K562 (cell line): Measurements from ENCODE around the gene HECW1. TPM values are rescaled to one million over a fixed set of nuclear protein-coding genes. Genes with fewer than 3 reads are reported as not detected.
"Not testable (repeated sequence)": the region's sequence is repeated elsewhere in the genome, so short reads cannot be mapped to it uniquely, and the experiment has no call there.

Source experiments
- ATAC-seq: fragments of 200-7000 bp; cut with Tn5 transposase; 3 replicates; pipeline ENCODE4 v1.9.1; 2020; ENCODE audit warnings: moderate library complexity
- BruUV-seq: library from RNA; stranded (reverse); fragments of 400-500 nt; replicated peaks from 2 replicates; lab custom pipeline; 2021; lab: Mats Ljungman, UMichigan
- CTCF ChIA-PET: fragments of 300-600 bp; formaldehyde crosslinking; extraction: SDS; loops from one replicate; lab custom pipeline; 2021; ENCODE audit warnings: low intra/inter-chr PET ratio; lab: Yijun Ruan, JAX
- POLR2A ChIA-PET: fragments of 300-600, 350-650 bp; sonication (Branson Sonifier 250); formaldehyde crosslinking; extraction: SDS; loops from one replicate; lab custom pipeline; 2021; ENCODE audit warnings: antibody characterized with exemption, inconsistent platforms; lab: Yijun Ruan, JAX
- DNase-seq, 4 experiments: peaks; one replicate each; pipeline versions ENCODE4 v3.0.0 to v3.0.0-alpha.2; 2011 to 2018; ENCODE audit warnings: low spot score in 3 of 4, mixed read lengths in 3 of 4; ENCODE audit errors: extremely low read depth in 1 of 4
- FAIRE-seq: peaks from 2 replicates; lab custom pipeline; 2011; peaks lifted over from hg19 to GRCh38; lab: Jason Lieb, UNC
- H2AFZ ChIP-seq: 2 replicates; pipeline ENCODE4 v1.6.0; 2011; ENCODE audit warnings: low read depth, low read length, control low read depth, inconsistent platforms
- H3K27ac ChIP-seq: fragments of 200-600 bp; 3 replicates; pipeline ENCODE4 v1.8.0; 2011; ENCODE audit warnings: low read depth, mild to moderate bottlenecking, control low read depth, inconsistent platforms, low read length, moderate library complexity, mixed read lengths; ENCODE audit errors: extremely low read depth
- H3K27me3 ChIP-seq, 2 experiments: fragments of 300-600 bp in 1 of 2; 2 replicates in 1 of 2; 3 replicates in 1 of 2; pipeline versions ENCODE4 v1.6.0 to v1.8.0; 2011; ENCODE audit warnings: inconsistent platforms in 2 of 2, low read length in 2 of 2, mild to moderate bottlenecking in 1 of 2, mixed read lengths in 1 of 2, moderate library complexity in 1 of 2; ENCODE audit not compliant: control insufficient read depth in 2 of 2, insufficient read depth in 2 of 2
- H3K36me3 ChIP-seq: fragments of 300-600 bp; 3 replicates; pipeline ENCODE4 v1.8.0; 2011; ENCODE audit warnings: mild to moderate bottlenecking, low read length, inconsistent platforms; ENCODE audit not compliant: control insufficient read depth, insufficient read depth
- H3K4me1 ChIP-seq, 2 experiments: fragments of 200-600 bp in 1 of 2; replicated peaks in 1 of 2; 2 replicates in 1 of 2; 3 replicates in 1 of 2; pipeline versions ENCODE4 v1.5.1 to v1.8.0; 2011; ENCODE audit warnings: inconsistent platforms in 2 of 2, low read length in 2 of 2, mild to moderate bottlenecking in 1 of 2, mixed read lengths in 1 of 2, moderate library complexity in 1 of 2; ENCODE audit not compliant: control insufficient read depth in 2 of 2, insufficient read depth in 2 of 2
- H3K4me2 ChIP-seq: 2 replicates; pipeline ENCODE4 v1.6.1; 2011; ENCODE audit warnings: low read length, control low read depth, inconsistent platforms, mixed read lengths; ENCODE audit not compliant: insufficient read depth
- H3K4me3 ChIP-seq: fragments of 200-600 bp; sonication (generic), shearing (Covaris generic); 2 replicates; pipeline ENCODE4 v1.5.1; 2016; ENCODE audit warnings: control low read depth, inconsistent platforms
- H3K79me2 ChIP-seq: fragments of 200-600 bp; 3 replicates; pipeline ENCODE4 v1.8.0; 2011; ENCODE audit warnings: low read length, inconsistent platforms; ENCODE audit not compliant: control insufficient read depth, insufficient read depth
- H3K9ac ChIP-seq, 2 experiments: 2 replicates each; pipeline versions ENCODE4 v1.6.0 to v1.6.1; 2011; ENCODE audit warnings: low read depth in 2 of 2, low read length in 2 of 2, control low read depth in 1 of 2, inconsistent platforms in 1 of 2, mild to moderate bottlenecking in 1 of 2, mixed read lengths in 1 of 2; ENCODE audit not compliant: insufficient read depth in 1 of 2
- H3K9me1 ChIP-seq: one replicate; pipeline ENCODE4 v1.6.0; 2011; ENCODE audit warnings: inconsistent platforms, mild to moderate bottlenecking, low read length, moderate library complexity; ENCODE audit not compliant: control insufficient read depth, insufficient read depth
- H3K9me3 ChIP-seq: replicated peaks from 2 replicates; pipeline ENCODE4 v1.5.1; 2011; ENCODE audit warnings: low read depth, low read length, inconsistent platforms; ENCODE audit not compliant: control insufficient read depth, insufficient read depth
- H4K20me1 ChIP-seq: replicated peaks from 2 replicates; pipeline ENCODE4 v1.6.1; 2011; ENCODE audit warnings: low read length, inconsistent platforms, mixed read lengths; ENCODE audit not compliant: control insufficient read depth, insufficient read depth
- DMBX1 ChIP-seq: fragments of 250-450 bp; sonication (Bioruptor Pico); IDR thresholded peaks from 2 replicates; pipeline ENCODE4 v1.8.0; 2022; ENCODE audit warnings: inconsistent platforms, mild to moderate bottlenecking, moderate library complexity, borderline replicate concordance
- E2F6 ChIP-seq, 2 experiments: IDR thresholded peaks; 2 replicates each; pipeline ENCODE4 v1.6.1; 2011; ENCODE audit warnings: borderline replicate concordance in 1 of 2, control low read depth in 1 of 2, low read depth in 1 of 2, low read length in 1 of 2, mild to moderate bottlenecking in 1 of 2, mixed read lengths in 1 of 2, moderate library complexity in 1 of 2; ENCODE audit not compliant: insufficient read depth in 1 of 2, insufficient read length in 1 of 2, poor library complexity in 1 of 2, severe bottlenecking in 1 of 2; ENCODE audit errors: extremely low read depth in 1 of 2
- HMG20B ChIP-seq: fragments of 250-450 bp; sonication (Bioruptor Pico); IDR thresholded peaks from 2 replicates; pipeline ENCODE4 v1.5.0; 2021; ENCODE audit warnings: mild to moderate bottlenecking
- KDM4B ChIP-seq, 2 experiments: fragments of 450-650 bp in 1 of 2; sonication (generic) in 1 of 2; IDR thresholded peaks; 2 replicates each; pipeline ENCODE4 v1.6.1; 2016 to 2017; ENCODE audit warnings: borderline replicate concordance in 2 of 2, antibody characterized with exemption in 1 of 2, low read depth in 1 of 2, mild to moderate bottlenecking in 1 of 2
- KLF6 ChIP-seq: fragments of 250-450 bp; sonication (Bioruptor Pico); IDR thresholded peaks from 2 replicates; pipeline ENCODE4 v1.4.0; 2020; ENCODE audit warnings: mild to moderate bottlenecking, moderate library complexity, borderline replicate concordance
- LARP7 ChIP-seq: fragments of 450-650 bp; IDR thresholded peaks from 2 replicates; pipeline ENCODE4 v1.6.1; 2016
- MAZ ChIP-seq, 2 experiments: fragments of 450-650 bp in 1 of 2; sonication (generic) in 1 of 2; formaldehyde crosslinking; IDR thresholded peaks in 1 of 2; conservative IDR thresholded peaks in 1 of 2; 2 replicates each; pipeline versions ENCODE4 v1.4.0 to v1.5.0; 2020; ENCODE audit warnings: mild to moderate bottlenecking in 1 of 2, missing genetic modification reagents in 1 of 2
- POLR3A ChIP-seq: IDR thresholded peaks from 2 replicates; pipeline ENCODE4 v1.6.1; 2011; ENCODE audit warnings: borderline replicate concordance, mild to moderate bottlenecking, moderate library complexity; ENCODE audit not compliant: insufficient read length, insufficient read depth; ENCODE audit errors: extremely low read depth
- SRSF1 ChIP-seq: fragments of 200-400 bp; formaldehyde crosslinking; IDR thresholded peaks from 2 replicates; pipeline ENCODE4 v1.6.1; 2017; ENCODE audit warnings: mild to moderate bottlenecking, low read depth, low read length, moderate library complexity
- TRIM24 ChIP-seq, 2 experiments: fragments of 450-650 bp; IDR thresholded peaks; 2 replicates each; pipeline ENCODE4 v1.6.1; 2016
- TRIM28 ChIP-seq: fragments of 450-650 bp; IDR thresholded peaks from 2 replicates; pipeline ENCODE4 v1.6.1; 2017
- WGBS: fragments of 100-300 bp; shearing (Covaris generic); methylation state at CpG from one replicate; pipeline ENCODE4 v1.1.6; 2016; ENCODE audit warnings: low coverage, mixed read lengths; ENCODE audit not compliant: insufficient coverage; ENCODE audit errors: missing lambda C conversion rate; 5-methylcytosine and 5-hydroxymethylcytosine counted together
- in situ Hi-C: fragments of 300-500 bp; cut with MboI; formaldehyde crosslinking; loops from 4 replicates; pipeline ENCODE4 v1.15.0; 2018; ENCODE audit warnings: inconsistent platforms, mixed read lengths
- intact Hi-C: fragments of 100-400 bp; cut with micrococcal nuclease; formaldehyde crosslinking; loops from 2 replicates; pipeline ENCODE4 v1.14.2; 2022
- polyA plus RNA-seq, 8 experiments: library from polyadenylated mRNA; depleted of rRNA in 4 of 8; stranded (reverse) in 5 of 8; unstranded in 3 of 8; fragments of >200 nt; fragmentation: Nextera tagmentation in 2 of 8; fragmentation: Illumina TruSeq in 1 of 8; extraction: Ambion mirVana in 2 of 8; extraction: Trizol in 1 of 8; gene quantifications; 2 replicates each; pipeline versions ENCODE4 v1.2.1 to v1.2.3, GENCODE V29; 2011 to 2014; ENCODE audit warnings: inconsistent platforms in 1 of 8, missing spikeins in 1 of 8
- total RNA-seq, 7 experiments: library from RNA; depleted of rRNA in 6 of 7; stranded (reverse); fragments of >200 nt in 6 of 7; fragmentation: Illumina TruSeq in 2 of 7; extraction: Trizol in 2 of 7; gene quantifications; 2 replicates each; pipeline versions ENCODE4 v1.2.1 to v1.2.3, GENCODE V29; 2011 to 2021; ENCODE audit warnings: low replicate concordance in 1 of 7
- TF ChIP-seq, protein P1 (sequence below), 3 experiments: IDR thresholded peaks in 2 of 3; conservative IDR thresholded peaks in 1 of 3; 2 replicates each; pipeline ENCODE4 v1.5.1; 2011 to 2012; ENCODE audit warnings: low read length in 3 of 3, mild to moderate bottlenecking in 3 of 3, control low read depth in 2 of 3, improper control_type of control experiment in 1 of 3, inconsistent platforms in 1 of 3, low read depth in 1 of 3, mixed read lengths in 1 of 3, moderate library complexity in 1 of 3; ENCODE audit not compliant: insufficient read depth in 2 of 3

HECW1 gene
- total and polyA plus RNA-seq, 9 of the 15 experiments (the other 6 are each of a cell fraction or from before 2014, with no cell fraction given) = 0.07 to 0.31 (median 0.13) TPM; not detected in 4

- H3K4me2 ChIP-seq, ATAC-seq, H3K9me3 ChIP-seq, FAIRE-seq, in situ Hi-C loops, DNase-seq, H3K27me3 ChIP-seq, H3K9me1 ChIP-seq, intact Hi-C loops, CTCF ChIA-PET, H3K27ac ChIP-seq, H2AFZ ChIP-seq, H4K20me1 ChIP-seq, H3K4me1 ChIP-seq, H3K9ac ChIP-seq, BruUV-seq, H3K4me3 ChIP-seq: not testable (repeated sequence)
- H3K36me3 ChIP-seq = peaks cover 16% of the 10 kb centered on the region; the same call in 1 of the 3 replicates
- POLR2A ChIA-PET = interaction anchor here (0.6 kb wide), 1 partner anchor 13 kb away, joined by 3 read pairs; no protein-coding TSS in a partner anchor
- WGBS = 58% methylated on average over 4 of the region's 5 CpGs
- H3K79me2 ChIP-seq = peaks cover 28% of the 10 kb centered on the region
Measured at GRCh38 chr7:43596426-43596825, 484.0 kb downstream of the HECW1 start.

- intact Hi-C loops (no loop called here), in situ Hi-C loops (no loop called here)
- H4K20me1 ChIP-seq = no peaks in the 10 kb centered on the region
- no peak overlapping the region for H3K4me2 ChIP-seq
- no peak for FAIRE-seq
- 78% methylated on average over 3 of the region's 3 CpGs for WGBS
- no peak overlapping the region for H2AFZ ChIP-seq
- H3K79me2 ChIP-seq = 0 out of 3 replicates have a peak, but pooled peaks cover under 1% of the 10 kb centered on the region
- ATAC-seq = no peak
- H3K27me3 ChIP-seq = no peaks in the 10 kb centered on the region
- CTCF ChIA-PET = no interaction called here
- H3K4me3 ChIP-seq = no peak overlapping the region
- H3K27ac ChIP-seq = no peak overlapping the region
- H3K36me3 ChIP-seq = peaks cover 21% of the 10 kb centered on the region; the same call in 2 of the 3 replicates
- H3K9me1 ChIP-seq = no peaks in the 10 kb centered on the region
- no peak for DNase-seq
- no peaks in the 10 kb centered on the region for H3K9me3 ChIP-seq
- no peaks in the 10 kb centered on the region for H3K4me1 ChIP-seq
- POLR2A ChIA-PET = interaction anchor here (0.6 kb wide), 1 partner anchor 26 kb away, joined by 3 read pairs; no protein-coding TSS in a partner anchor
- BruUV-seq = no TSS peak
- H3K9ac ChIP-seq = no peak overlapping the region
- no peak for TF ChIP-seq LARP7
- no peak for TF ChIP-seq TRIM24 (IDR thresholded peaks at IDR 0.05)
- no peak for TF ChIP-seq HMG20B (CRISPR knock-in tag)
- TF ChIP-seq TRIM28 = no peak
- no peak for TF ChIP-seq KDM4B (IDR thresholded peaks at IDR 0.05; ENCODE audit: borderline replicate concordance in 2 of 2, low read depth in 1 of 2)
- no peak for TF ChIP-seq SRSF1
- TF ChIP-seq, protein P1, sequence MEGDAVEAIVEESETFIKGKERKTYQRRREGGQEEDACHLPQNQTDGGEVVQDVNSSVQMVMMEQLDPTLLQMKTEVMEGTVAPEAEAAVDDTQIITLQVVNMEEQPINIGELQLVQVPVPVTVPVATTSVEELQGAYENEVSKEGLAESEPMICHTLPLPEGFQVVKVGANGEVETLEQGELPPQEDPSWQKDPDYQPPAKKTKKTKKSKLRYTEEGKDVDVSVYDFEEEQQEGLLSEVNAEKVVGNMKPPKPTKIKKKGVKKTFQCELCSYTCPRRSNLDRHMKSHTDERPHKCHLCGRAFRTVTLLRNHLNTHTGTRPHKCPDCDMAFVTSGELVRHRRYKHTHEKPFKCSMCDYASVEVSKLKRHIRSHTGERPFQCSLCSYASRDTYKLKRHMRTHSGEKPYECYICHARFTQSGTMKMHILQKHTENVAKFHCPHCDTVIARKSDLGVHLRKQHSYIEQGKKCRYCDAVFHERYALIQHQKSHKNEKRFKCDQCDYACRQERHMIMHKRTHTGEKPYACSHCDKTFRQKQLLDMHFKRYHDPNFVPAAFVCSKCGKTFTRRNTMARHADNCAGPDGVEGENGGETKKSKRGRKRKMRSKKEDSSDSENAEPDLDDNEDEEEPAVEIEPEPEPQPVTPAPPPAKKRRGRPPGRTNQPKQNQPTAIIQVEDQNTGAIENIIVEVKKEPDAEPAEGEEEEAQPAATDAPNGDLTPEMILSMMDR (IDR thresholded peaks at IDR 0.05 in 2 of 3, conservative IDR thresholded peaks at IDR 0.05 in 1 of 3; ENCODE audit: insufficient read depth in 2 of 3, low read depth in 1 of 3, low read length in 3 of 3) = no peak
- no peak for TF ChIP-seq E2F6 (IDR thresholded peaks at IDR 0.05; ENCODE audit: borderline replicate concordance in 1 of 2, extremely low read depth in 1 of 2, insufficient read depth in 1 of 2, insufficient read length in 1 of 2, low read depth in 1 of 2, low read length in 1 of 2, poor library complexity in 1 of 2, severe bottlenecking in 1 of 2)
- no peak for TF ChIP-seq KLF6
- TF ChIP-seq DMBX1 (CRISPR knock-in tag) = no peak
- TF ChIP-seq POLR3A = no peak
- TF ChIP-seq MAZ (CRISPR knock-in tag; conservative IDR thresholded peaks at IDR 0.05 in 1 of 2, IDR thresholded peaks at IDR 0.05 in 1 of 2) = no peak
Measured at GRCh38 chr7:43600056-43600455, 487.6 kb downstream of the HECW1 start.
